K562 (cell line): Measurements from ENCODE around the gene UBE2Q1. TPM values are rescaled to one million over a fixed set of nuclear protein-coding genes. Genes with fewer than 3 reads are reported as not detected.

Source experiments
- CBX1 ChIP-seq: sonication (generic); IDR thresholded peaks from 2 replicates; pipeline ENCODE4 v1.6.1; 2016; ENCODE audit warnings: antibody characterized with exemption, low read depth, mild to moderate bottlenecking
- DNMT1 ChIP-seq: fragments of 450-650 bp; IDR thresholded peaks from 2 replicates; pipeline ENCODE4 v1.6.1; 2016; ENCODE audit warnings: antibody characterized with exemption, mild to moderate bottlenecking
- E2F6 ChIP-seq, 2 experiments: IDR thresholded peaks; 2 replicates each; pipeline ENCODE4 v1.6.1; 2011; ENCODE audit warnings: borderline replicate concordance in 1 of 2, control low read depth in 1 of 2, low read depth in 1 of 2, low read length in 1 of 2, mild to moderate bottlenecking in 1 of 2, mixed read lengths in 1 of 2, moderate library complexity in 1 of 2; ENCODE audit not compliant: insufficient read depth in 1 of 2, insufficient read length in 1 of 2, poor library complexity in 1 of 2, severe bottlenecking in 1 of 2; ENCODE audit errors: extremely low read depth in 1 of 2
- HDAC2 ChIP-seq: fragments of 450-650 bp; IDR thresholded peaks from 2 replicates; pipeline ENCODE4 v1.6.1; 2016; ENCODE audit warnings: mild to moderate bottlenecking
- KAT7 ChIP-seq: sonication (generic); formaldehyde crosslinking; IDR thresholded peaks from 2 replicates; pipeline ENCODE4 v1.8.0; 2022; ENCODE audit warnings: missing genetic modification reagents, mild to moderate bottlenecking, borderline replicate concordance
- KLF13 ChIP-seq: fragments of 450-650 bp; IDR thresholded peaks from 2 replicates; pipeline ENCODE4 v1.6.1; 2016; ENCODE audit warnings: missing genetic modification characterization, low read depth, mild to moderate bottlenecking, missing compliant biosample characterization, moderate library complexity, borderline replicate concordance
- MECOM ChIP-seq: fragments of 250-450 bp; sonication (Bioruptor Pico); IDR thresholded peaks from 2 replicates; pipeline ENCODE4 v1.8.0; 2022; ENCODE audit warnings: inconsistent platforms
- PHTF2 ChIP-seq: fragments of 250-450 bp; sonication (Bioruptor Pico); IDR thresholded peaks from 2 replicates; pipeline ENCODE4 v1.5.0; 2021; ENCODE audit warnings: mild to moderate bottlenecking
- SAFB ChIP-seq: fragments of 200-400 bp; formaldehyde crosslinking; IDR thresholded peaks from 2 replicates; pipeline ENCODE4 v1.6.1; 2017; ENCODE audit warnings: low read depth, low read length, borderline replicate concordance
- SETDB1 ChIP-seq: IDR thresholded peaks from one replicate; pipeline ENCODE4 v1.6.1; 2012; ENCODE audit warnings: low read length, control low read depth, inconsistent platforms
- TAF1 ChIP-seq: IDR thresholded peaks from 2 replicates; pipeline ENCODE4 v1.6.1; 2011; ENCODE audit warnings: mild to moderate bottlenecking, low read length, moderate library complexity; ENCODE audit not compliant: insufficient read depth, control insufficient read depth, severe bottlenecking; ENCODE audit errors: extremely low read depth
- ZBTB7A ChIP-seq: IDR thresholded peaks from 2 replicates; pipeline ENCODE4 v1.6.1; 2011; ENCODE audit warnings: low read depth, mild to moderate bottlenecking, low read length, moderate library complexity, borderline replicate concordance; ENCODE audit not compliant: control insufficient read depth
- ZNF445 ChIP-seq: fragments of 250-450 bp; sonication (Bioruptor Pico); IDR thresholded peaks from 2 replicates; pipeline ENCODE4 v1.4.0; 2020; ENCODE audit warnings: low read depth, mild to moderate bottlenecking, moderate library complexity
- ZNF707 ChIP-seq: fragments of 250-450 bp; sonication (Bioruptor Pico); conservative IDR thresholded peaks from 2 replicates; pipeline ENCODE4 v1.8.0; 2022; ENCODE audit warnings: inconsistent platforms, mild to moderate bottlenecking, moderate library complexity
- polyA plus RNA-seq, 8 experiments: library from polyadenylated mRNA; depleted of rRNA in 4 of 8; stranded (reverse) in 5 of 8; unstranded in 3 of 8; fragments of >200 nt; fragmentation: Nextera tagmentation in 2 of 8; fragmentation: Illumina TruSeq in 1 of 8; extraction: Ambion mirVana in 2 of 8; extraction: Trizol in 1 of 8; gene quantifications; 2 replicates each; pipeline versions ENCODE4 v1.2.1 to v1.2.3, GENCODE V29; 2011 to 2014; ENCODE audit warnings: inconsistent platforms in 1 of 8, missing spikeins in 1 of 8
- total RNA-seq, 7 experiments: library from RNA; depleted of rRNA in 6 of 7; stranded (reverse); fragments of >200 nt in 6 of 7; fragmentation: Illumina TruSeq in 2 of 7; extraction: Trizol in 2 of 7; gene quantifications; 2 replicates each; pipeline versions ENCODE4 v1.2.1 to v1.2.3, GENCODE V29; 2011 to 2021; ENCODE audit warnings: low replicate concordance in 1 of 7
- TF ChIP-seq, protein P1 (sequence below): fragments of 250-450 bp; sonication (Bioruptor Pico); IDR thresholded peaks from 2 replicates; pipeline ENCODE4 v1.4.0; 2020
- TF ChIP-seq, protein P2 (sequence below): fragments of 450-650 bp; IDR thresholded peaks from 2 replicates; pipeline ENCODE4 v1.6.1; 2016; ENCODE audit warnings: antibody characterized with exemption
- TF ChIP-seq, protein P3 (sequence below): conservative IDR thresholded peaks from 2 replicates; pipeline ENCODE4 v1.6.1; 2011; ENCODE audit warnings: low read depth, mild to moderate bottlenecking, low read length; ENCODE audit not compliant: control insufficient read depth
- TF ChIP-seq, protein P4 (sequence below), 2 experiments: fragments of 450-650 bp; IDR thresholded peaks; 2 replicates each; pipeline ENCODE4 v1.6.1; 2016
- TF ChIP-seq, protein P5 (sequence below), 2 experiments: fragments of 250-450 bp in 1 of 2; fragments of 450-650 bp in 1 of 2; sonication (Bioruptor Pico) in 1 of 2; IDR thresholded peaks; 2 replicates each; pipeline versions ENCODE4 v1.6.1 to v1.8.0; 2016 to 2021; ENCODE audit warnings: mild to moderate bottlenecking in 2 of 2, moderate library complexity in 2 of 2, missing compliant biosample characterization in 1 of 2, missing genetic modification characterization in 1 of 2

UBE2Q1 gene
- total and polyA plus RNA-seq, 9 of the 15 experiments (the other 6 are each of a cell fraction or from before 2014, with no cell fraction given): 8.0 to 58.8 (median 27.6) TPM

DNA sequence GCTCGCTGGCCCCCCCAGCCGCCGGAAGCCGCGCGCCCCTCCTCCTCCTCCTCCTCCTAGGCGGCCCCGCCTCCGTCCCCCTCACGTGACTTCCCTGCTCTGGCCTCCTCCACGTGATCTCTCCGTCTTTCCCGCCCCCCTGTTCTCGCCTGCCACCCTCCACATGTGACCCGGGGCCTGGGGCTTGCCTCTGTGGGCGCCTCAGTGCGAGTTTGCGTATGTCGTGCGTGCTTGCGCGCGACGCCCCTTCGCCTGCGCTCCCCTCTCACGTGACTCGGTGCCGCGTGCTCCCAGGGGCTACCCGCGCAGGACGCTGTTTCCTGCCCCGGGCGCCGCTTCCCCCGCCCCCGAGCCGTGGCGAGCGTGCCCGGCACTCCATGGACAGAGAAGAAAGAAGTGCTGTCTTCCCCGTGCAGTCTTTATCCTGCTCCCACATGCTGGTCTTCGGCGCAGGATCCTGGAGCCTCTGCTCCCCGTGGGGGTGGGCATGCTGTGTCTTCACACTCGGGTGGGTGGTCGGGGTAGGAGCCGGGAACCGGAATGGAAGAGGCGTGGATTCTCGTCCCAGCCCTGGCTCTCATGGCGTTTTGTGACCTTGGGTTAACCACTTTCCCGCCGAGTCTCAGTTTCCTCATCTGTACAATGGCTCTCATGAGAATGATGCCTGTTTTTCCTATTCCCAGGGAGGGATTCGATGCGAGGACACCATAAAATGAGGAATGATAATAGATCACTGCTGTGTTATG is 431 bp upstream of the UBE2Q1 start (continued):
- TF ChIP-seq, protein P1, sequence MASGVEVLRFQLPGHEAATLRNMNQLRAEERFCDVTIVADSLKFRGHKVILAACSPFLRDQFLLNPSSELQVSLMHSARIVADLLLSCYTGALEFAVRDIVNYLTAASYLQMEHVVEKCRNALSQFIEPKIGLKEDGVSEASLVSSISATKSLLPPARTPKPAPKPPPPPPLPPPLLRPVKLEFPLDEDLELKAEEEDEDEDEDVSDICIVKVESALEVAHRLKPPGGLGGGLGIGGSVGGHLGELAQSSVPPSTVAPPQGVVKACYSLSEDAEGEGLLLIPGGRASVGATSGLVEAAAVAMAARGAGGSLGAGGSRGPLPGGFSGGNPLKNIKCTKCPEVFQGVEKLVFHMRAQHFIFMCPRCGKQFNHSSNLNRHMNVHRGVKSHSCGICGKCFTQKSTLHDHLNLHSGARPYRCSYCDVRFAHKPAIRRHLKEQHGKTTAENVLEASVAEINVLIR: peak; percentile 86
- TF ChIP-seq MECOM (no peak), DNMT1 (no peak), E2F6 (IDR thresholded peaks at IDR 0.05; ENCODE audit: borderline replicate concordance in 1 of 2, extremely low read depth in 1 of 2, insufficient read depth in 1 of 2, insufficient read length in 1 of 2, low read depth in 1 of 2, low read length in 1 of 2, poor library complexity in 1 of 2, severe bottlenecking in 1 of 2) (peak; percentile 98 to 99), CBX1 (peak; percentile 57), ZNF707 (no peak), PHTF2 (no peak), TAF1 (peak; percentile 42), KLF13 (tag) (peak; percentile 92), ZBTB7A (peak; percentile 90), KAT7 (CRISPR knock-in tag) (0 out of 2 replicates have a peak, but pooled peaks have one; percentile 82), SAFB (peak; percentile 69; the same call in 1 of the 2 replicates), SETDB1 (no peak), HDAC2 (peak; percentile 85), ZNF445 (CRISPR knock-in tag) (no peak)
- TF ChIP-seq, protein P2, sequence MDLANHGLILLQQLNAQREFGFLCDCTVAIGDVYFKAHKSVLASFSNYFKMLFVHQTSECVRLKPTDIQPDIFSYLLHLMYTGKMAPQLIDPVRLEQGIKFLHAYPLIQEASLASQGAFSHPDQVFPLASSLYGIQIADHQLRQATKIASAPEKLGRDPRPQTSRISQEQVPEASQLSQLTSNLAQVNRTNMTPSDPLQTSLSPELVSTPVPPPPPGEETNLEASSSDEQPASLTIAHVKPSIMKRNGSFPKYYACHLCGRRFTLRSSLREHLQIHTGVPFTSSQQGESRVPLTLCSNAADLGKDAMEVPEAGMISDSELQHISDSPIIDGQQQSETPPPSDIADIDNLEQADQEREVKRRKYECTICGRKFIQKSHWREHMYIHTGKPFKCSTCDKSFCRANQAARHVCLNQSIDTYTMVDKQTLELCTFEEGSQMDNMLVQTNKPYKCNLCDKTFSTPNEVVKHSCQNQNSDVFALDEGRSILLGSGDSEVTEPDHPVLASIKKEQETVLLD: peak; percentile 99
- TF ChIP-seq, protein P3, sequence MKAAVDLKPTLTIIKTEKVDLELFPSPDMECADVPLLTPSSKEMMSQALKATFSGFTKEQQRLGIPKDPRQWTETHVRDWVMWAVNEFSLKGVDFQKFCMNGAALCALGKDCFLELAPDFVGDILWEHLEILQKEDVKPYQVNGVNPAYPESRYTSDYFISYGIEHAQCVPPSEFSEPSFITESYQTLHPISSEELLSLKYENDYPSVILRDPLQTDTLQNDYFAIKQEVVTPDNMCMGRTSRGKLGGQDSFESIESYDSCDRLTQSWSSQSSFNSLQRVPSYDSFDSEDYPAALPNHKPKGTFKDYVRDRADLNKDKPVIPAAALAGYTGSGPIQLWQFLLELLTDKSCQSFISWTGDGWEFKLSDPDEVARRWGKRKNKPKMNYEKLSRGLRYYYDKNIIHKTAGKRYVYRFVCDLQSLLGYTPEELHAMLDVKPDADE: peak; percentile 88
- TF ChIP-seq, protein P4, sequence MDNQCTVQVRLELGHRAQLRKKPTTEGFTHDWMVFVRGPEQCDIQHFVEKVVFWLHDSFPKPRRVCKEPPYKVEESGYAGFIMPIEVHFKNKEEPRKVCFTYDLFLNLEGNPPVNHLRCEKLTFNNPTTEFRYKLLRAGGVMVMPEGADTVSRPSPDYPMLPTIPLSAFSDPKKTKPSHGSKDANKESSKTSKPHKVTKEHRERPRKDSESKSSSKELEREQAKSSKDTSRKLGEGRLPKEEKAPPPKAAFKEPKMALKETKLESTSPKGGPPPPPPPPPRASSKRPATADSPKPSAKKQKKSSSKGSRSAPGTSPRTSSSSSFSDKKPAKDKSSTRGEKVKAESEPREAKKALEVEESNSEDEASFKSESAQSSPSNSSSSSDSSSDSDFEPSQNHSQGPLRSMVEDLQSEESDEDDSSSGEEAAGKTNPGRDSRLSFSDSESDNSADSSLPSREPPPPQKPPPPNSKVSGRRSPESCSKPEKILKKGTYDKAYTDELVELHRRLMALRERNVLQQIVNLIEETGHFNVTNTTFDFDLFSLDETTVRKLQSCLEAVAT (IDR thresholded peaks at IDR 0.05): no peak
- TF ChIP-seq, protein P5, sequence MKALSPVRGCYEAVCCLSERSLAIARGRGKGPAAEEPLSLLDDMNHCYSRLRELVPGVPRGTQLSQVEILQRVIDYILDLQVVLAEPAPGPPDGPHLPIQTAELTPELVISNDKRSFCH (CRISPR knock-in tag; IDR thresholded peaks at IDR 0.05): no peak
- TF ChIP-seq, protein P5 (tag; IDR thresholded peaks at IDR 0.05): peak; percentile 72; the same call in 1 of the 2 replicates
